H1 (cell line): ENCODE results near the gene COX10. TPM values are rescaled to one million over a fixed set of nuclear protein-coding genes. Genes with fewer than 3 reads are reported as not detected.

Source experiments
- CTCF ChIA-PET: fragments of 300-600 bp; sonication (Branson Sonifier 250); formaldehyde crosslinking; loops from one replicate; lab custom pipeline; 2021; ENCODE audit not compliant: partially characterized antibody; lab: Charles Lee
- POLR2A ChIA-PET: fragments of 300-600 bp; sonication (Branson Sonifier 250); formaldehyde crosslinking; loops from one replicate; lab custom pipeline; 2021; ENCODE audit warnings: inconsistent platforms; ENCODE audit not compliant: partially characterized antibody; lab: Charles Lee
- DNase-seq, 2 experiments: peaks; one replicate each; pipeline versions ENCODE4 v3.0.0 to v3.0.0-alpha.2; 2010 to 2022; ENCODE audit warnings: low spot score in 2 of 2, low read depth in 1 of 2, mixed read lengths in 1 of 2
- FAIRE-seq: peaks from 2 replicates; lab custom pipeline; 2011; peaks lifted over from hg19 to GRCh38; lab: Jason Lieb, UNC
- H2AFZ ChIP-seq: 2 replicates; pipeline ENCODE4 v1.8.1; 2012; ENCODE audit warnings: low read length, inconsistent platforms
- H2AK5ac ChIP-seq: 2 replicates; pipeline ENCODE4 v1.6.1; 2013; ENCODE audit warnings: low read depth, low read length
- H2BK120ac ChIP-seq: replicated peaks from 2 replicates; pipeline ENCODE3; 2013; ENCODE audit warnings: low read depth, low read length, inconsistent platforms
- H2BK12ac ChIP-seq: 2 replicates; pipeline ENCODE4 v1.6.1; 2013; ENCODE audit warnings: low read depth, low read length
- H2BK15ac ChIP-seq: 2 replicates; pipeline ENCODE4 v1.6.1; 2013; ENCODE audit warnings: low read length
- H2BK20ac ChIP-seq: 2 replicates; pipeline ENCODE4 v1.6.1; 2013; ENCODE audit warnings: low read length
- H2BK5ac ChIP-seq: 2 replicates; pipeline ENCODE4 v1.6.1; 2013; ENCODE audit warnings: low read depth, low read length
- H3K14ac ChIP-seq: 2 replicates; pipeline ENCODE4 v1.6.1; 2013; ENCODE audit warnings: inconsistent platforms; ENCODE audit not compliant: insufficient read length
- H3K18ac ChIP-seq: 2 replicates; pipeline ENCODE4 v1.6.1; 2013; ENCODE audit warnings: low read length; ENCODE audit errors: extremely low read depth
- H3K23ac ChIP-seq: 2 replicates; pipeline ENCODE4 v1.6.1; 2013; ENCODE audit warnings: inconsistent platforms; ENCODE audit not compliant: insufficient read length
- H3K23me2 ChIP-seq: 2 replicates; pipeline ENCODE4 v1.6.1; 2013; ENCODE audit warnings: low read depth, low read length
- H3K27ac ChIP-seq: 2 replicates; pipeline ENCODE4 v1.6.1; 2011; ENCODE audit warnings: low read depth, low read length, inconsistent platforms
- H3K27me3 ChIP-seq, 4 experiments: replicated peaks in 1 of 4; 1 replicate in 1 of 4; 2 replicates in 3 of 4; pipeline versions ENCODE4 v1.6.1 to v1.8.1; 2011 to 2013; ENCODE audit warnings: low read length in 3 of 4, mild to moderate bottlenecking in 3 of 4, inconsistent platforms in 2 of 4, mixed read lengths in 2 of 4, moderate library complexity in 1 of 4; ENCODE audit not compliant: control insufficient read depth in 3 of 4, insufficient read depth in 3 of 4; ENCODE audit errors: extremely low read depth in 1 of 4
- H3K36me3 ChIP-seq, 4 experiments: 2 replicates each; pipeline versions ENCODE4 v1.6.1 to v1.8.1; 2011 to 2013; ENCODE audit warnings: mild to moderate bottlenecking in 4 of 4, low read length in 3 of 4, moderate library complexity in 2 of 4, control low read depth in 1 of 4, inconsistent platforms in 1 of 4; ENCODE audit not compliant: insufficient read depth in 4 of 4, control insufficient read depth in 2 of 4
- H3K4ac ChIP-seq: replicated peaks from 2 replicates; pipeline ENCODE3; 2013; ENCODE audit warnings: low read length, low read depth, mixed read lengths, inconsistent platforms; ENCODE audit not compliant: insufficient read length
- H3K4me1 ChIP-seq, 4 experiments: replicated peaks in 1 of 4; 1 replicate in 1 of 4; 2 replicates in 3 of 4; pipeline versions ENCODE4 v1.6.1 to v1.8.1; 2011 to 2013; ENCODE audit warnings: low read length in 3 of 4, inconsistent platforms in 2 of 4, mixed read lengths in 1 of 4; ENCODE audit not compliant: insufficient read depth in 4 of 4, control insufficient read depth in 3 of 4
- H3K4me2 ChIP-seq, 2 experiments: 2 replicates each; pipeline versions ENCODE4 v1.6.1 to v1.8.1; 2011 to 2013; ENCODE audit warnings: low read depth in 2 of 2, low read length in 2 of 2, control low read depth in 1 of 2, inconsistent platforms in 1 of 2, mild to moderate bottlenecking in 1 of 2; ENCODE audit not compliant: insufficient read depth in 1 of 2
- H3K4me3 ChIP-seq, 4 experiments: fragments of 200-600, 300-600 bp in 1 of 4; sonication (generic), shearing (Covaris generic), sonication (Bioruptor Twin) in 1 of 4; 2 replicates each; pipeline versions ENCODE4 v1.5.1 to v1.8.1; 2011 to 2016; ENCODE audit warnings: low read length in 4 of 4, low read depth in 3 of 4, control low read depth in 2 of 4, inconsistent platforms in 2 of 4, mild to moderate bottlenecking in 2 of 4, mixed read lengths in 1 of 4, moderate library complexity in 1 of 4; ENCODE audit not compliant: insufficient read depth in 2 of 4; ENCODE audit errors: extremely low read depth in 1 of 4
- H3K56ac ChIP-seq: replicated peaks from 2 replicates; pipeline ENCODE3; 2013; ENCODE audit warnings: low read depth, mild to moderate bottlenecking, mixed read lengths, low read length, inconsistent platforms; ENCODE audit not compliant: insufficient read length
- H3K79me1 ChIP-seq: 2 replicates; pipeline ENCODE4 v1.6.1; 2013; ENCODE audit warnings: low read depth, low read length, control low read depth
- H3K79me2 ChIP-seq, 2 experiments: 2 replicates each; pipeline versions ENCODE4 v1.6.1 to v1.8.1; 2012 to 2013; ENCODE audit warnings: low read length in 2 of 2, mild to moderate bottlenecking in 2 of 2, inconsistent platforms in 1 of 2; ENCODE audit not compliant: insufficient read depth in 2 of 2, control insufficient read depth in 1 of 2
- H3K9ac ChIP-seq, 4 experiments: replicated peaks in 1 of 4; 1 replicate in 1 of 4; 2 replicates in 3 of 4; pipeline versions ENCODE4 v1.6.1 to v1.8.1; 2011 to 2013; ENCODE audit warnings: low read depth in 3 of 4, low read length in 3 of 4, control low read depth in 2 of 4, mild to moderate bottlenecking in 2 of 4, moderate library complexity in 2 of 4, inconsistent platforms in 1 of 4; ENCODE audit errors: extremely low read depth in 1 of 4
- H3K9me3 ChIP-seq, 2 experiments: 2 replicates each; pipeline versions ENCODE4 v1.6.1 to v1.8.1; 2012 to 2013; ENCODE audit warnings: mild to moderate bottlenecking in 2 of 2, moderate library complexity in 2 of 2, control low read depth in 1 of 2, inconsistent platforms in 1 of 2, low read depth in 1 of 2, low read length in 1 of 2, mixed read lengths in 1 of 2; ENCODE audit not compliant: insufficient read depth in 2 of 2
- H4K20me1 ChIP-seq, 2 experiments: replicated peaks in 1 of 2; 2 replicates each; pipeline versions ENCODE3 to v1.8.1; 2011 to 2013; ENCODE audit warnings: inconsistent platforms in 2 of 2, low read length in 2 of 2, mild to moderate bottlenecking in 1 of 2; ENCODE audit not compliant: insufficient read depth in 2 of 2, control insufficient read depth in 1 of 2
- H4K5ac ChIP-seq: 2 replicates; pipeline ENCODE4 v1.6.1; 2013; ENCODE audit warnings: low read length, low read depth, mixed read lengths, inconsistent platforms; ENCODE audit not compliant: insufficient read length
- H4K8ac ChIP-seq: 2 replicates; pipeline ENCODE4 v1.8.0; 2013; ENCODE audit warnings: mild to moderate bottlenecking, moderate library complexity, low read length, inconsistent platforms; ENCODE audit not compliant: insufficient read depth; ENCODE audit errors: extremely low read depth
- H4K91ac ChIP-seq: replicated peaks from 2 replicates; pipeline ENCODE3; 2013; ENCODE audit warnings: low read length, mixed read lengths, inconsistent platforms; ENCODE audit not compliant: insufficient read length
- CHD1 ChIP-seq: IDR thresholded peaks from 2 replicates; pipeline ENCODE4 v1.6.1; 2012; ENCODE audit warnings: low read depth, low read length, improper control_type of control experiment
- EGR1 ChIP-seq: IDR thresholded peaks from 2 replicates; pipeline ENCODE4 v1.6.1; 2011; ENCODE audit warnings: low read depth, low read length, borderline replicate concordance
- EP300 ChIP-seq, 2 experiments: IDR thresholded peaks; 1 replicate in 1 of 2; 2 replicates in 1 of 2; pipeline ENCODE4 v1.6.1; 2011 to 2012; ENCODE audit warnings: low read depth in 2 of 2, low read length in 2 of 2, mild to moderate bottlenecking in 2 of 2, borderline replicate concordance in 1 of 2, inconsistent platforms in 1 of 2, moderate library complexity in 1 of 2
- FOSL1 ChIP-seq: IDR thresholded peaks from 2 replicates; pipeline ENCODE4 v1.6.1; 2011; ENCODE audit warnings: mild to moderate bottlenecking, low read depth, low read length, moderate library complexity; ENCODE audit not compliant: insufficient read depth
- HDAC6 ChIP-seq: IDR thresholded peaks from one replicate; pipeline ENCODE4 v1.7.1; 2012; ENCODE audit warnings: low read depth, mild to moderate bottlenecking, inconsistent platforms, low read length, moderate library complexity
- KDM1A ChIP-seq: fragments of 200-600, 300-600 bp; sonication (generic); IDR thresholded peaks from 2 replicates; pipeline ENCODE4 v1.7.1; 2016; ENCODE audit warnings: mild to moderate bottlenecking, low read length, borderline replicate concordance
- RAD21 ChIP-seq, 2 experiments: IDR thresholded peaks in 1 of 2; conservative IDR thresholded peaks in 1 of 2; 2 replicates each; pipeline ENCODE4 v1.6.1; 2011; ENCODE audit warnings: low read depth in 2 of 2, low read length in 2 of 2, improper control_type of control experiment in 1 of 2, inconsistent platforms in 1 of 2, mild to moderate bottlenecking in 1 of 2, moderate library complexity in 1 of 2
- RFX5 ChIP-seq: IDR thresholded peaks from 2 replicates; pipeline ENCODE4 v1.6.1; 2011; ENCODE audit warnings: low read depth, low read length, improper control_type of control experiment, borderline replicate concordance
- SP4 ChIP-seq: IDR thresholded peaks from 2 replicates; pipeline ENCODE4 v1.6.1; 2012; ENCODE audit warnings: low read length, inconsistent platforms
- TBP ChIP-seq: IDR thresholded peaks from 2 replicates; pipeline ENCODE4 v1.6.1; 2011; ENCODE audit warnings: low read depth, low read length, improper control_type of control experiment
- WGBS, 2 experiments: shearing (Covaris generic) in 1 of 2; methylation state at CpG; one replicate each; pipeline versions ENCODE4 v1.1.6 to v1.1.7; 2013 to 2015; ENCODE audit warnings: low lambda C conversion rate in 2 of 2, mixed read lengths in 2 of 2, inconsistent platforms in 1 of 2, low coverage in 1 of 2, missing lambda C conversion rate in 1 of 2; ENCODE audit not compliant: insufficient replicate concordance in 2 of 2, insufficient coverage in 1 of 2, insufficient read length in 1 of 2; ENCODE audit errors: extremely low coverage in 1 of 2, missing lambda C conversion rate in 1 of 2; 5-methylcytosine and 5-hydroxymethylcytosine counted together
- polyA plus RNA-seq, 7 experiments: library from polyadenylated mRNA; depleted of rRNA in 3 of 7; stranded (reverse) in 5 of 7; unstranded in 2 of 7; fragments of >200 nt in 5 of 7; fragments of 200-250 nt in 2 of 7; gene quantifications; 1 replicate in 5 of 7; 2 replicates in 1 of 7; 4 replicates in 1 of 7; pipeline versions ENCODE4 v1.2.1 to v1.2.3, GENCODE V29; 2011 to 2013; ENCODE audit warnings: missing spikeins in 2 of 7, mixed read lengths in 2 of 7
- total RNA-seq: library from RNA; stranded (reverse); fragmentation: NEBNext Ultra II Directional; extraction: Animal tissue kit (Norgen Biotek cat#: 25700); gene quantifications from 2 replicates; pipeline ENCODE4 v1.2.1, GENCODE V29; 2021

The COX10 gene
- total and polyA plus RNA-seq, 2 of the 8 experiments (the other 6 are each of a cell fraction or from before 2014, with no cell fraction given): 18.0 to 23.0 TPM

- no peak overlapping the region for H2AFZ ChIP-seq
- ChIA-PET POLR2A (no interaction called here), CTCF (interaction anchor here (0.7 kb wide), 1 partner anchor 54 kb away, joined by 3 read pairs; no protein-coding TSS in a partner anchor)
- no peak overlapping the region for H4K91ac ChIP-seq
- no peak overlapping the region for H3K4me2 ChIP-seq
- no peaks in the 10 kb centered on the region for H3K4me1 ChIP-seq
- H2BK120ac ChIP-seq: no peak overlapping the region
- no peaks in the 10 kb centered on the region for H3K27me3 ChIP-seq
- WGBS, 2 experiments: 82% methylated on average over 4 of the region's 4 CpGs; no CpG with 5 or more reads in 1 of the 2 experiments
- no peaks in the 10 kb centered on the region for H3K9me3 ChIP-seq
- H3K23ac ChIP-seq: no peak overlapping the region
- no peak overlapping the region for H3K4ac ChIP-seq
- no peak overlapping the region for H2BK5ac ChIP-seq
- no peak overlapping the region for H3K18ac ChIP-seq
- H3K79me2 ChIP-seq: 0 out of 4 replicates have a peak, but pooled peaks cover 0 to 5% of the 10 kb centered on the region in 2 experiments
- no peaks in the 10 kb centered on the region; the same call in 1 of the 2 replicates for H3K23me2 ChIP-seq
- no peak overlapping the region for H2BK20ac ChIP-seq
- DNase-seq: no peak
- H3K56ac ChIP-seq: no peak overlapping the region
- H2BK12ac ChIP-seq: no peak overlapping the region
- peaks cover 0 to 1% of the 10 kb centered on the region in 2 experiments for H4K20me1 ChIP-seq
- H3K27ac ChIP-seq: no peak overlapping the region
- no peak overlapping the region for H4K8ac ChIP-seq
- no peak overlapping the region for H3K4me3 ChIP-seq
- H3K36me3 ChIP-seq: no peaks in the 10 kb centered on the region
- H2AK5ac ChIP-seq: no peak overlapping the region
- no peak overlapping the region for H4K5ac ChIP-seq
- no peak for FAIRE-seq
- H3K9ac ChIP-seq: no peak overlapping the region
- H2BK15ac ChIP-seq: no peak overlapping the region
- no peaks in the 10 kb centered on the region for H3K79me1 ChIP-seq
- H3K14ac ChIP-seq: no peak overlapping the region
- TF ChIP-seq RAD21 (IDR thresholded peaks at IDR 0.05 in 1 of 2, conservative IDR thresholded peaks at IDR 0.05 in 1 of 2; ENCODE audit: low read depth in 2 of 2, low read length in 2 of 2): no peak
- TF ChIP-seq RFX5: no peak
- TF ChIP-seq TBP: no peak
- no peak for TF ChIP-seq HDAC6
- TF ChIP-seq EP300 (IDR thresholded peaks at IDR 0.05; ENCODE audit: borderline replicate concordance in 1 of 2, low read depth in 2 of 2, low read length in 2 of 2): no peak
- no peak for TF ChIP-seq EGR1
- TF ChIP-seq CHD1: no peak
- TF ChIP-seq FOSL1: no peak
- no peak for TF ChIP-seq KDM1A
- TF ChIP-seq SP4: no peak
Observed at GRCh38 chr17:14152721-14153120, 83.4 kb downstream of the COX10 start.
